HG02588 (cell line): ENCODE measurements around the gene RCN2.

ENCODE experiments used
- ATAC-seq: cut with Tn5 transposase; IDR thresholded peaks from one replicate; pipeline ENCODE4 v1.9.1; 2021; ENCODE audit warnings: mild to moderate bottlenecking, moderate library complexity; ENCODE audit not compliant: unreplicated experiment

The RCN2 gene

DNA sequence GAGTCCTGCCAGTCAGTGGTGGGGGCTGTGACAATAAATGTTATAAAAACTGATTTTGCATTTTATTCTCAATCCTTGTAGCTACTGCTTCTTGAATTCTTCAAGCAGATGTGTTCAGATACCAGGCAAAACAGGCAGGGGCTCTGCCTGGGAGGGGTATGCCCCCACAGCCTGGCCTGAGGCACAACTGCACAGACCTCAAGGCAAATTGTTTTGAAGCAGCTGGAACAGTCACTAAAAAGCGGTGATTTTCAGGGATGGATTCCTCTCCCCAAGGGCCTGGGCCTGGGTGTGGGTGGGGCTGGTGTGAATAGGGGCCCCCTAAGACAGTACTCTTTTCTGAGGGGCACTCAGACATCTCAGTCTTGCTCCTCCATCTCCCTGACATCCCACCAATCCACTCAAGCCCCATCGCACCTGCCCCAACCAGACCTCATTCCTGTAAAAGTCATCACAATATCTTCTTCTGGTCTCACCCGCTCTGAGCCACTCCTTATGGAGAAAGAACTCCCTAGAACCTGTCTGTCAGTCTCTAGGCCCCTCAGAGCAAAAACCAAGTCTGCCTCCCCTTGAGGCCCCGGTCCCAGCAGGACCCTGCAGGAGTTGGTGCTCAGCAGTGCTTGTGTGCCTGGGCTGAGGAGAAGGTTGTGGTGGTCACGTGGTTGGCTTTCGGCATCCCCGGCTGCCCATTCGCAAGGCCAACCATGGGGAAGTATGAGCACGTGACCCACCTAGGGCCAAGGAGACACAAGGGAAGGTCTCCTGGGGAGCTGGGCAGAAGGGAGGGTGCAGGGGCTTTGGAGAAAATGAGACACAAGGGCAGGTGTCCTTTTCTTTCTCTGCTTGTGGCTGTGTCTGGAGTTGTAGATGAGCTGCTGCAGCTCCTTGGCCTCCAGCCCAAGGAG, 60.4 kb downstream of the RCN2 start:
- ATAC-seq = no peak

DNA sequence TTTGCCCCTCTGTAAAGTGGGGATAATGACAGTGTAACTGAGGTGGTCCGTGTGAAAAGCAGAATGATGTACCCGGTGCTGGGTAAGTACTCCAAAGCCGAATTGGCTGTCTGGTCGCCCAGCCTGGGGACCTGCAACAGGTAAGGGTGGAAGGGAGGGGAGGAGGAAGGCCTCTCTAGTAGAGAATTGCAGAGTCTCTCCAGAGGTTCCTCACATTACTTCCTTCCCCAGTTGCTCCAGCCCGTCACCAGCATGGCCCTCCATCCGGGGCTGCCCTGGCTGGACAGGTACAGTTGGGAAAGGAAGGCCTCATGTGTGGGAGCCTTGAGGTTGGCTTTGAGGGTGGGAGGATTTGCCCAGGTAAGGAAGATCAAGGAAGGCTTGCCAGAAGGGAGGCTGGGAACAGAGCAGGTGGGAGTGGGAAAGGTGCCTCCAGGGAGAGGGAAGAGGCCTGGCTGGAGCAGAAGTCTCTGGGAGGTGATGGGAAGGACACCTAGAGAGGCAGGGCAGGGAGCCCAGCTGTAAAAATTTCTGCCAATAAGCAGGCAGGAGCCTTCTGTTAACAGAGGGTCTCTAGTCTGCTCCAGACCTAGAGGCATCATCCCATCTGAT, 61.7 kb downstream of the RCN2 start:
- no peak for ATAC-seq

DNA sequence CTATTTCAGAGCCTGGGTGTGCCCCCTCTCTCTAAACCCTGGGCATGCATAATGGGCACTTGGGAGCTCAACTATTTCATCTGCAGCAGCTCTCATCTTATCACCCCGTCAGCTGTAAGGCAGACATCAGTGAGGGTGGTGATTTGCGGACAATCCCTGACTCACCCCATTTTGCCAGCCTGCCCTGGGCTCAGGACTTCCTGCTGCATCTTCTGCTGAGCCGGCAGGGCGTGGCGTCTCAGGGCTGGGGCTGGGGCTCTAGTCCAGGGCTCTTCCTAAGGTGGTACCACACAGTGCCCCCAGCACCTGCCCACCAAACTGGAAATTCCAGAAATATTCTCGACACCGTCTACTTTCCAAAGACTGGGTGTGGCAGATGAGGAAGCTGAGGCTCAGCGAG, 62.5 kb downstream of the RCN2 start:
- no peak for ATAC-seq

DNA sequence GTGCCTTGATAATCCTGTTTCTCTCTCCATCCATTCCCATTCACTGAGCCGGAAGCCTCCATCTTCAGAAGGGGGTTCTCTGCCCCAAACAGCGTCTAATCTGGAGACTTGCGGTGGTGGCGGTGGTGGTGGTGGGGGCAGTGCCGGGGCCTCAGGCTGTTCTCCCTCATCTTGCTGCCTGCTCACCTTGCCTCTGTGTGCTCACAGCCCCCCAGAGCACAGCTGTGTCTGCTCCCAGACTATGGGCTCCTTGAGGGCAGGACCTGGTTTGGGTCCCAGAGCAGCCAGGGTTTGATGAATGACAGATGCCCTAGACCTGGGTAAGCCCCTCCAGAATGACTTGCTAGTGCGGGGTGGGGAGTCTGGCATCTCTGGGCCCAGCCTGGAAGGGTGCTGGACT, 62.9 kb downstream of the RCN2 start:
- no peak for ATAC-seq

DNA sequence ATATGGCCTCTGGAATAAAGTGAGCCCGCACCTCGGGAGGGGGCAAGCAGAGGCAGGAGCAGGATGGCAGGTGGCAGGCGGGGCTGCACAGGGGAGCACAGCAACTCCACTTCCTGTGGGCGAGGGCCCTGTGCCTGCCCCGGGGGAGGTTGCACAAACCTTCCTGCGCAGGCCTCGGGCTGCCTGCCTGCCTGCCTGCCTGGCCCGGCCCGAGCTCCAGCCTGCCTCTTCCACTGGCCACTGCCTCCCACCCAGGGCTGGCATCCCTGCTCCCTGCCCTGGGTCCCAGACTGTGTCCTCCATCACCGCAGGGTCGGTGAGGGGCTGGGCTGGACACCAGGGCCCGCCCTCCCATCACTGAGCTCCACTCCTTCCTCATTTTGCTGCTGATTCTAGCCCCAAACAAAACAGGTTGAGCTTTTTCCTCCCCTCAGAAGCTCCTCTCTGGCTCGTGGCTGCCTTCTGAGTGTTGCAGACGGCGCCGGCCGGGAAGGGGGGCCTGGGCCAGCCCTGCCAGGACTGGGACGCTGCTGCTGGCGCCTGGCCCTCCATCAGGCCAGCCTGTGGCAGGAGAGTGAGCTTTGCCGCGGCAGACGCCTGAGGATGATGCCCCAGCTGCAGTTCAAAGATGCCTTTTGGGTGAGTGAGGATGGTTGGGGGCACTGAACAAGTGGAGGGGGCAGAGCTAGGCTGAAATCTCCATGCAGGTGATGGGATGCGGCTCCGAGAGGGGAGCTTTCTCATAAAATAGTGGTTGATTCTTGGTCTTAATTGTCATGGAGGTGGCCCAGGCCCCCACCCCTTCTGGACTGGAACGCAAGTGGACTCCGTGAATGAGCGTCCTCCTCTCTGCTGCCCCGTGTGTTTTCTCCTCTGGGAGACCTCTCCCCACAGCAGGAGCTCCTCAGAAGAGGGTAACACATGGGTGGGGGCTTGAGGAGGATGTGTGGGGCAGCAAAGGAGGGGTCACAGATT, 63.7 kb downstream of the RCN2 start, which contains the start of gene PSTPIP1:
PSTPIP1 (plus strand) TSS at position 156 of the 975 bp plus-strand sequence; CDS start at position 604, 448 bp downstream.
- ATAC-seq = peak; percentile 62

DNA sequence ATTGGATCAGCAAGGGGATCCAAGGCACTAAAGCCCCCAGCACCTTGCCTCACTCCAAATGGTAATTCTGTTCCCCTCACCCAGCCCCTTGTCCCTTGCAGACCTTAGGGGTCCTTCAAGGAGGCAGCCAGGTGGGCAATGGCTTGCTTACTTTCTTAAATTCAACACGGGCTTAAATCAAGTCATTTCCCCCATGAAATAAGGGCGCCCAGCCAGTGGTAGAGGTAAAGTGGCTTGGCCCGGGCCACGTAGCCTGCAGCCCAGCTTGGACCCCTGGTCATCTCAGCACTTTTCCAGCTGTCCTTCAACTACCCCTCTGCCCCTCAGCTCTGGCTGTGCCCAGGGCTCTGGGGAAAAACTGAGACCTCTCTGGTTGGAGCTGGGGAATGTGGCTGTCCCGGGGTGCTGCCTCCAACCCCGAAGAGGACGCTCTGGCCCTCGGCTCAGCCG, 64.6 kb downstream of the RCN2 start:
- ATAC-seq = no peak

DNA sequence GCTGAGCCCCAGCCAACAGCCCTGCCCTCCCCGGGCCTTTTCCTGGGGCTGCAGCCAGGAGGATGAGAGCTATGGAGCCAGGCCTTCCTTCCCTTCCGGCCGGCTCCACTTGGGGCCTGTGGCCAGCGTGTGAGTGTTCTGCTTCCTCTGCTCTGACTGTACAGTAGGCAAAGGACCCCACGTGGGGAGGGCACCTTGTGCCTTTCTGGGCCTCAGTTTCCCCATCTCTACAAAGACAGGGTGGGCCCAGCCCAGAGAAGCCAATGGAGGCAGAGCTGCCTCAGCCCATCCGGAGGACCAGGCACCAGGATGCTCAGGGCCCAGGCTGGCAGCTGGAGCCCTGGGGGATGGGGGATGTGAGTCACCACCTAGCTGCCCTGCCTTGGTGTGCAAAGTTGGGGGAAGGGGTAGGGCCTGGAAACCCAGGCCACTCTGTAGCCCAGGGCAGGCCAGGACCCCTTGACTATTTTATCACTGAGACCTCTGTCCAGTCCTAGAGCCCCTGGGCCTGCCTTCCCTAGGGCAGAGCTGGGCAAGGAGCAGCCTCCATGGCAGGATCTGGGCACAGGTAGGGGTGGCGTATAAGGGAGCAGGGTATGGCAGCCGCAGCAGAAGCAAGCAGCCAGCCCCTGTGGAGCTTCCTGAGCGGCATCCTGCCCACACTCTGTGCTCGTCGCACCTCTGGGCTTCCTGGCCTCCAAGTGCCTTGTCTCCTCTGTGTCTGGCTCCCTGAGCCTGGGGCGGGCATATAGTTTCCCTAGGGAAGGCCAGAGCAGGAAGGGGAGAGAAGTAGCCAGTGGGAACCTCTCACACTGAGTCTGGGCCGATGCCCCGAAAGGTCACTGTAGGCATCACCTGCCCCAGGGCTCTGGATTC, 65.2 kb downstream of the RCN2 start:
- no peak for ATAC-seq

DNA sequence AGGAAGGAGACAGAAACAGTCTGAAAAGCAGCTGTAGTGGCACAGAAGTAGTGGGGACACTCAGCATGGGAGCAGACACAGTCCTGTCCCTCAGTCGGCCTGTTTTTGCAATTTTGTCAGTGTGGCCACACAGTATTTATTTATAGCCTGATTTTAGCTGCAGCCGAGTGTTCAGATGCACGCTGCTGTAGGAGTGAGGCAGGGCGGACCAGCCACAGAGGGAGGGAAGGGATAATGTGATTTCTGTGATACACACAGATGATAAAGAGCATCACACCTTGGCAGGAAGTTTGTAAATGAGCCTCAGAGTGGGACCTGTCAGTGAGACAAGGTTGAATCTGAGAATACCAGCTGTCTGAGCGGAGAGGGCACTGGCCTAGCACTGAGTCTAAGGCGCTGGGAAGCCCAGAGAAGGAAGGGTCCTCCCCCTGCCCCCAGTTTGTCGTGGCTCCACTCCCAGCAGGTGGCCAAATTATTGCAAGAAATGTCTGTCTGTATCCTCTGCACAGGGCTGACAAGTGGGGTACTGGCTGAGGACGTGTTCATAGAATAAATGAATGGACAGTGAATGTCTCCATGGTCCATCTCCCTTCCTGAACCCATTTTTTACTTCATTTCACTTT, 67.2 kb downstream of the RCN2 start:
- ATAC-seq = no peak

DNA sequence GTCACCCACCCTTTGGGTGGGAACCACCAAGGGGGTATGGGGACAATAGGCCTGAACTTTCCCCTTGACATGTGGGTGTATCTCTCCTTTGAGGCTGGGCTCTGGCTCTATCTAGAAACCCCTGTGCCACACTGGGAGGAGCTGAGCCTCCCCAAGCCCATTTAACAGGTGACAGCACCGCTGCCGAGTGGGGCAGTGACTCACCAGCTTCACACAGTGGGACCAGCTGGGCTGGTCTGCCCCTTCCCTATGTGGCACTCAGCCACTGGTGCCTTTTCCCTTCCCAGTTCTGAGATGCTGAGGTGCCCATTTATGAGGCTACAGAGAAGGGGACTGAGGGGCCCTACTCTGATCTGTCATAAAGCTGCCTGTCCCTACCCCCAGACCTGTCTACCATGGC, 68.4 kb downstream of the RCN2 start:
- ATAC-seq = no peak

DNA sequence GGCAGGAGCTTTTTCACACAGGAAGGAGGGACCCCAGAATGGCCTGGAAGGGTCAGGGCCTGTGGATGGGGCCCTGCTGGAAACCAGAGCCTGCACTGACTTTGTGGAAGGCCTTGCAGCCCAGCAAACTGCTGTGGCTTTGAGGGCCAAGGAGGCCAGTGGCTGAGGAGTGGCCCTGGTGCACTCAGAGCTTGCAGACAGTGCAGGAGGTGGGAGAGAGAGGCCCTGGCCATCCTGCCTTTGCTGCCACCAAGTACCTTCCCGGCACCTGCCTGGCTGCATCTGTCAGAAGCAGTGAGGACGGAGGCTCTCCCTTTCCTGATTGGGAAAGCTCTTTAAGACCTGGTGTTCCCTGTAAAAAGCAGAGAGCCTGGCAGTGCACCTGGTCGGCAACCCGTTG, 69.8 kb downstream of the RCN2 start:
- ATAC-seq = no peak

DNA sequence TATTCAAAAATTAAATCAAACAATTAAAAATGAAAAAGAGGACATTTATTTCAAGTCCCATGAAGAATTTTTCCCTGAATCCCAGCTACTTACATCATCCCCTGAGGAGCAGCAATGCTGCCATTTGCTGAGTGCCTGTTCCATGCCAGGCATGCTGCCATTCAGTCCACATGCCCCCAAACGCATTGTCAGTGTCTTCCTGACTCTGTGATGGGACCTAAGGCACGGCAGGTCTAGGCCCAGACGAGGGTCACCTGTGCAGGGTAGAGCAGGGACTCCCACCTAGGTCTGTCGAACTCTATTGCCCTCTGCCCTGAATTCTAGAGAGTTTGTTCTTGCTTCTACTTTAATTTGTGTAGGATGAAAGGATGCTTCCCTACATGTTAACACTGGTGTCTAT, 70.4 kb downstream of the RCN2 start:
- no peak for ATAC-seq

DNA sequence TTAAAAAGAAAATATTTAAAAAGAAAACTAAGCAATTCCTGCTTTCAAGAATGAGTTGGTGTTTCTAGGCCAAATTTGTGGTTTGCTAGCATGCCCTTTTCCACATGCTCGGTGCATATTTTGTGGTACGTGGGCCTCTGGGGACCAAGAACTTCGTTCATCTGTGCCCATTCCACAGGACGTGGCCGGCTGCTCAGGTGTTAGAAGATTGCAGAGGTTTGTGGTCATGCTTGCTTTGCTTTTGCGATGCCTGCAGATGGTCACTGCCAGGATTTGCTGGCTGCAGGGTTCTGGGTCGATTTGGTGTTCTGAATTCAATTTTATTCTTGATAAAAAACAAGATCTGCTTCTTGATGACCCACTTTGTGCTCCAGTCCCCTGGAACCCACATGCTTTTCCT, 70.9 kb downstream of the RCN2 start:
- ATAC-seq = no peak

DNA sequence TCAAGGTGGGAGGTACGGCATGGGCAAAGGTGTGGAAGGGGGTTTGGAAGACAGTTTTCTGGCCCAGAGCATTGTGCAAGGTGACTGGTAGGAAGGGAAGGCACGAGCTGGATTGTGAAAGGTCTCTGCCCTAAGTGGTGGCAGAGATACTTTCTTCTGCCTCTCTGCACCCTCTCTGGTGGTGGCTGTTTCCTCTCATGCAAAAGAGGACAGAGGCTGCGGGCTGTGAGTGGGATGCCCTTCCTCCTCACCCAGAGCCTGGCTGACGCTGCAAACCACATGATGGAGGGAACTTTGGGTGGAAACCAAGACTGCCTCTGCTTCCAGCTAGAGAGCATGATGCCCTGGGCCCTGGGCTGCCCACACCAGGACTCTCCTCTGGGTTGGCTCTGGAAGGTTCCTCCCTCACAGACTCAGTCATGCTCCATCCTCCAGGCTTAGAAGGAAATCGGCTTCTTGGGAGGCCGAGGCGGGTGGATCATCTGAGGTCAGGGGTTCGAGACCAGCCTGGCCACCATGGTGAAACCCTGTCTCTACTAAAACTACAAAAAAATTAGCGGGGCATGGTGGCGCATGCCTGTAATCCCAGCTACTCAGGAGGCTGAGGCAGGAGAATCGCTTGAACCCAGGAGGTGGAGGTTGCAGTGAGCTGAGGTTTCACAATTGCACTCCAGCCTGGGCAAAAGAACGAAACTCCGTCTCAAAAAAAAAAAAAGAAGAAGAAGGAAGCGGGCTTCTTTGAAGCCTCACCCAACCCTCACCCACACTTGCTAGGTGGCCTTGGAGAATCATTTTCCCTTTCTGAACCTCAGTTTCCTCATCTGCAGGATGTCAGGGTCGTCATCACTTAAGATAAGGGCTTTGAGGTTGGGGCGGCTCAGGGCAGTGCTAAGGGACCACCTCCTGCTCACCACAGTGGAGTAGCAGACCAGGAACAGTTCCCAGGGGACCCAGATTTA, 71.7 kb downstream of the RCN2 start:
- ATAC-seq = peak; percentile 84
